Activated naive CD4-positive, alpha-beta T cell (primary cell): Measurements from ENCODE around the gene SVBP.

Experiments used
- DNase-seq, 4 experiments: peaks; one replicate each; lab custom pipeline; 2025; lab: John Stamatoyannopoulos, UW

The SVBP gene

DNA sequence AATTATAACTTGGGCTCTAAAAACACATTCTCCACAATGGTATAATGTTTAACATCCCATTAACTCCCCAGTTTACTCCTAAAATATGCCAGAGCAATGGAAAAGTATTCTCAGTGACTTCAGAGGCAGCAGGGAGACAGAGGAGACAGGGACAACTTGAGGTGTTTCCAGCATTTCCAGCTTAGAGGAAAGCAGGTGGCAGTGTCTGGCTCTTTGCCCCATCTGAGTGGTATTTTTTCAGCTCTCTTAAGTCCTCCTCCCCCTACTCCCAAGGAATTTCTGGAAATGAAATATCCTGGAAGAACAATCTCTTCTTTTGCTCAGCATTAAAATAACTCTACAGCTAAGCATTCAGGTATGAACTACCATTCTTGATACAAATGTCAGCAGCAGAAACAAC lies 11.0 kb downstream of the SVBP start:
- DNase-seq: no peak

DNA sequence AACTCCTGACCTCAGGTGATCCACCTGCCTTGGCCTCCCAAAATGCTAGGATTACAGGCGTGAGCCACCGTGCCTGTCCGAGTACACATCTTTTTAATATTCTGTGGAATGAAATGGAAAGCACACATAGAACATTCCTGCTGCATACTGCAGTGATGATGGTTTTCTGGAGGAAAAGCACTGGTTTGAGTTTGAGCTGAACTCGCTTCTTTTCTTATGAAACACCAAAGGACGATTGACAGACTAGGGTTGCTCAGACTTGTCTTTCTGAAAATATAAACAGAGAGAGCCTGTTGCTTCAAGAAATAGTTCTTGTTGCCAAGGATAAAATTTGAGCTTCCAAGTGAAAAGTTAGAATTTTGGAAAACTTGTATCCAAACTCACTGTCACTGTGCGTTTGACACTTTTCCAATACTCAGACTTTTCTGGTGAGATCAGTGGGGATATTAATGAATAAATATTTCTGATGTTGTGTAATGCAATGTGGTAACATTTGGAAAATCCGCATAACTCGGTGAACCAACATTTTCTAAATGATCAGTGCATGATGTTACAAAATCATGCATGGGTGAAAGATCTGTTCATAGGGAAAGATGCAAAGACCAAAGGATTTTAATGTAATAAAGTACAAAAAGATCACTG lies 15.2 kb downstream of the SVBP start:
- no peak for DNase-seq

DNA sequence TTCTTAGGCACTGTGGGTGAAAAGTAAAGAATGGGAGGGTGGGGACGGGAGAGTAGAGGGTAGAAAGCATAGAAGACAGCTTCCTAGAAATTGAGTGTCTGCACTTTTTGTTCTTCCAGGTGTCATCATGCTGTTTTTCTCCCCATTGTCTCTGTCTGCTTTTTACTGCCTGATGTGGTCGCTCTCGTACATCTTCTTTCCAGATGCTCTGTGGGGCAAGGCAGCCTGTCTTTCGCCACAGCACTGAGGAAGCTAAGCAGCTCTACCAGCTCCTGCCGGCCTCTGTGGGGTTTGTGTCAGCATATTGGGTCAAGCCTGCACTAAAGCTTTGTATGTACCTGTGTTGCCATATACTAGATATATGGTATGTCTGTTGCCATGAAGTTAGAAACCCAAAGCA lies 19.2 kb downstream of the SVBP start:
- DNase-seq: no peak

DNA sequence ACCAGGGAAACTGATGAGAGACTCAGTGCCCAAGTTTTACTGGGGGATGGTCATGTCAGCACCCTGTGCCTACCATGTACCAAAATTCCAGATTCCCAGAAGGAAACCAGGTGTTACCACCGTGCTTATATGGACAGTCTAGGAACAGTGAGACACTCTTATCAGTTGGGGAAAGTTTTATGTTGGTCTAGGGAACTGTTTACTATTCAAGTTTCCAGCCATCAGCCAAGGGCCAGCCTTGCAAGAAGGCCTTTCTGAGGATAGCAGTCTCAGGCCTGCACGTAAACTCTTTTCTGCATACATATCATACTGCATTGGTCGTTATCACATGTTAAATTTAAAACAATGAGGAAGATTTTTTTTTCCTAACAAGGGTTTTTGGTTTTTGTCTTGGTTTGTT lies 19.8 kb downstream of the SVBP start:
- no peak for DNase-seq

DNA sequence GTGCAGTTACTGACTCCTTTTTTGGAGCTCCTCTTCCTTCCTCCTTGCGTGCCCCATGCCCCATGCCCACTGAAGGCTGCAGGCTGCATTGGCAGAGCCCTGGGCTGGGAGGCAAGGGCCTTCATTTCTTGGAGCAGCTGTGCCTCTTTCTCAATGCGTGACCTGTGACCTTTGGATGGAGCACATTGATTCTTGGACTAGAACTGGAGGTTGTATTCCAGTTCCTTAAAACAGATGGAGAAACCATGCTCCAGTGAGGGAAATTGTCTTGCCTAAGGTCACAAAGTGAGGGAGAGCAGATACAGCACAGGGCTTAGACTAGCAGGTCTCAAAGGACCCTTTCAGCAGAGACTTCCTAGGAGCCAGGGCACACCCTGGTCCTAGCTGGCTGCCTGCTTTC lies 23.4 kb downstream of the SVBP start:
- DNase-seq: no peak

DNA sequence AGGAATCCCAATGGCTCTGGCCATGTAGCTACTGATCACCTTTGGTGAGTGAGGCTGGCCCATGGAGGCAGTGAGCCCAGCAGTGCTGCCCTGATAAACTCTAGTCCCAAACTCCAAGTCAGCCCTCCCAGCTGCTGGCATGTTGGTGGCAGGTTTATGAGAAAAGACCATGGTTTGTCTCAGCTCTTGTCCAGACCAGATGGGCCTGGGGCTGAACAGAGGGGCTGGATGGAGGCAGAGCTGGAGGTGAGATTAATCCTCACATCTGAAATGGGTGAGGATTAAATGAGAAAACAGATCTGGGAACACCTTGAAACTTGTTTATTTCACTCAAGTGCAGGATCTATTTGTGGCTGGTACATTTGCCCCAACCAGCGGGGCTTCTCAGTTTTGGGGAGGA lies 29.2 kb downstream of the SVBP start:
- no peak for DNase-seq

DNA sequence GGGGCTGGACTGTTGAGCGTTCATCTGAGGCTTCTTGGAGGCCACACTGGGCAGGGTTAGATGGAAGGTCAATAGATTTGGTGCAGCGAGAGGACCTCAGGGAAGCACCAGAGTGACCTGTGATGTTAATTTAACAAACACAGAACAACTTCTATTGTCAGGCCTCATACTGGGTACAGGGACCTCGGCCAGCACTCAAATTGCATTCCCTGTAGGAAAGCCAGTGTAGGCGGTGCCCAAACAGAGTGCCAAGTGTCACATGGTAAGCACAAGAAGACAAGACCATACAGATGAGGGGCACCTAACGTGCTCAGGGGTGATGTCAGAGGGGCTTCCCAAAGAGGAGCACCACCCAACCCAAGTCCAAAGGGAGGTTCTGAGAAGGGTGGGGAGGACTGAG lies 31.1 kb downstream of the SVBP start:
- DNase-seq: no peak

DNA sequence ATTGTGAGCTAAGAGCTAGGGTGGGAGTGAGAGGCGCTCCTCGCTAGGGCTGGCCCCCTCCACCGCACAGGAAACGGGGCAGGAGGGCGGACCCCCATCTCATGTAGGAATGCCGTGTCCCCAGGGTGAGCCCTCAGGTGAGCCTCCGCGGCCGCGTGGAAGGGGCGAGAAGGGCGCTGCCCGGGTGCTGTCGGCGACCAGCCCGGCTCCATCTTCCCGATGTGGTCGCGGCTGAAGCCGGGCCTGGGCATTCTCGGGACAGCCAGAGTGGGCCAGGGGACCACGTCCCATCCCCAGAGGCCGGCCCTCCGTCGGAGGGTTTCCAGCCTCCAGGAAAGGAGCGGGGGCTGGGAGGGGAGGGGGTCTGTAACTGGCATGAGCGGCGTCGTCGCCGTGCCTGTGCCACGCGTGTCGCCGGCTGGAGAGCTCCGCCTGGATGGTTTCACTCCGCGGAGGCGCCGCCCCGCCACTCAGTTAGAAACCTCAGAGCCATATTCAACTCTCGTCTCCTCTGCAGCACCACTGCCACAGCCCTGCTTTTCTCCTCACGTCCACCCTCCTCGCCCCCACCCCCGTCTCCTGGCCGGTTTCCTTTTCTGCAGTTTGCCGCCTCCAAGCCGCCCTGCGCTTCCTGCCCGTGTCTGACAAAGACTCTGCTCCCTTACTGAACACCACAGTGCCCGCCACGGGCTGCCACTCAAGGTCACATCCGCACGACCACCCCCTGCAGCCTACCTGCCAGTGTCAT lies 32.1 kb downstream of the SVBP start, which contains the start of gene TMEM269:
TMEM269 (plus strand) TSS at position 46 of the 748 bp plus-strand sequence. CDS start 4,903 bp downstream, outside the sequence.
- peak in 3 of 4 experiments; percentile 6 to 42 (median 26) for DNase-seq

DNA sequence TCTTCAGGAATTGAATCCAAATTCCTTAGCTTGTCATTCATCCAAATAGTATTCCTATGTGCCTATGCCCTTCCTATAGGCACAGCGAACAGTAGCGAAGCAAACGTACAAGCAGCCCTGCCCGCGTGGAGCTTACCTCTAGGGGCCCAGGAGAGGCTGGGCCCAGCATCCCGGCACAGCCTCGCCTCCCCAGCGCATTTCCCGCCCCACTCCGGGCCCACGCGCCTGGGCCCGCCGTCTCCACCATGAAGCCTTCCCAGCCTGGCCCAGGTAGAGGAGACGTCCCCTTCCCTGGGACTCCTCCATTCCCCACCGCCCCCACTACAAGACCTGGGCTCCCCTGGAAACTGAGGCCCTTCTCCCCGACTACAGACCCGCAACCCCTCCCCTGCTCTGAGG lies 32.7 kb downstream of the SVBP start:
- no peak for DNase-seq

DNA sequence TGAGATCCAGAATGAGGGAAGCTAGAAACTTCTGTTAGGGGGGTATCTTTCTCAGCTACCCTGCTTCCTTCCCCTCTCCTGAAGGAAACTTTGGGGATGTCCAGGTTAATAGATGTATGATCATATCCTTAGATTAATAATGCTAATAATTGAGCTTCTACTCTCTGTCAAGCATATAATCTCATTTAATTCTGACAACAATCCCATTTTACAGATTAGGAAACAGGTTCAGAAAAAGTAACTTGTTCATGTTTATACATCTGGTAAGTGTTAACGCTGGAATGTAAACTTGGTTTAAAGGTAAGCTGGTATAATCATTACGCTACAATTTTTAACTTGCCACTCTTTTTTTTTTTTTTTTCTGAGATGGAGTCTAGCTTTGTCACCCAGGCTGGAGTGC lies 34.1 kb downstream of the SVBP start:
- no peak for DNase-seq

DNA sequence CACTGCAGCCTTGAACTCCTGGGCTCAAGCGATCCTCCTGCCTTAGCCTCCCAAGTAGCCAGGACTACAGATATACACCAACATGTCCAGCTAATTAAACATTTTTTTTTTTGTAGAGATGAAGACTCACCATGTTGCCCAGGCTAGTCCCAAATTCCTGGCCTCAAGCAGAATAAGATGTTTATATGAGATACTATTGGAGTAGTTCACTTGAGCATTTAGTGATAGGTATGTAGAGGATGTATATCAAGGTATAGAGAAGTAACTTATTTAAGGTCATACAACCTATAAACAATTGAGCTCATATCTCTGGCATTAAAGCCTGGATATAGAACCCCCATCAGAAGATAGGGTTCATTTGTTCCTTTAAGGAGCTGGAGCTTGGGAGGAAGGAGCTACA lies 37.0 kb downstream of the SVBP start:
- no peak for DNase-seq

DNA sequence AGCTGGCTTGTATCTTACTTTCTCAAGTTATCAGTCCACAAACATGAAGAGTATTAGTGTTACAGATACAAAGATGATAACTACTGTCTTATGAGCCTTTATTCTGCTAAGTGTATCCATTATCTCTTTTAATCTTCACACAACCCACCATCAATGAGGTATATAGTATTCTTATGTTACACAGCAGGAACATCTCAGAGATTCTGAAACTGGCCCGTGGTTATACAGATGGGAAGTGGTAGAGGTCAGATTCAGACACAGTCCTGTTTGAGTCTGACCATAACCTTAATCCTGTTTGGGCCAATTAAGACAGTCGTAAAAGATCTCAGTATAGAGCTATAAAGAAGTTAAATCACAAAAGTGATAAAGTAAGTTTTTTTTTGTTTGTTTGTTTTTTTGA lies 37.5 kb downstream of the SVBP start:
- no peak for DNase-seq

DNA sequence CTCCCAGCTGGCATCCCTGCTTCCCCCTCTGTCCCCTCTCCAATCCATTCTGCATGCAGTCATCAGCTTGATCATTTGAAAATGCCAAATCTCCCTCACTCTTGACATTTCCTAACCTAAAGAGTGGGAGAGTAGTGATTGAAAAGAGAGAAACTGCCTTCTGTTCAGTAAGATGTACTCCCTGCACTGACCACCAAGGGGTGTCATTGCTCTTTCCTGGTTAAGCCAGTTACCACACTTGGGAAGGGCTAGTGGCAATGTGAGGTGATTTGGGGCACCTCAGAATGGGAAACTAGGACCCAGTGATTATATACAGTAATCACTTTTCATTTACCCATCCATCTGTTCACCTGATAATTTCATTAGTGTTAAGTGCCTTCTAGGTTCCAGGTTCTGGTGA lies 39.3 kb downstream of the SVBP start:
- no peak for DNase-seq

DNA sequence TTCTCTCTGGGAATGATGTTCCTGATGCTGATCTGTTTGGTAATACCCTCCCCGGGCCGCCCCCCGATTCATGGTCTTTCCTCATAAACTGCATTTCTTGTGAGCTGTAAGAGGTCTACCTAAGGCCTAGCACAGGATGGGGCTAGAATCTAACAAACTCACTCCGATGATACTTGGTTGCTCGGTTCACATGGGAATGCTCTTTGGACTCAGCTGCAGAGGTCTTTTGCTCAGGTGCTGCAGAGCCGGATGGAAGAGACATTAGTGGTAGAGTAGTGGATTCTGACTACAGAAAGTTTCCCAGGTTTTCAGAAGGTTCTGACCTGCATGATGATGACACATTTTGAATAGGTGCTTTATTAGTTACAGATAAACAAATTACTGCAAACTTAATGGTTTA lies 40.7 kb downstream of the SVBP start:
- DNase-seq: no peak

DNA sequence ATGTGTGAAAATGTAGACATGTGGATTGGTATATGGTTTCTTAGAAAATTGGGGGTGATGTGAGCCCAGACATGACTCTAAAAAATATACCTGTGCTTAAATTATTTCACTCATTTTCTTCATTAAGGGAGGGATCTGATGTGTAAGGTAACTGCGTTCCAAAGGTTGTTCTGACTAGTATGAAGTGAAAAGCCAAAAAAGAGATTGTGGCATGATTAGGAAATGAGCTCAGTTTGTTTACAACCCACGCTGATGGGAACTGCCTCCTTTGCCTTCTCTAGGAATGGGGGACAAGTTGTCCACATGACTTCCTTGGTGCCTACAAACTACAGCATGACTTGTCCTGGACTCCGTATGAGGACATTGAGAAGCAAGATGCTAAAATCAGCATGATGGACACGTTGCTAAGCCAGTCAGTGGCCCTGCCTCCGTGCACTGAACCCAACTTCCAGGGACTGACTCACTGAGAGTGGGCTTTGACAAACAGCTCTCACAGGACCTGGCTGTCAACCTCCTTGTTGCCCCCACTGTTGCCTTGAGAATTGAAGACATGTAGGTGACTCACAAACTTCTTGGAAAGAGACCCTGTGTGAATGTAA lies 42.2 kb downstream of the SVBP start:
- DNase-seq: no peak

DNA sequence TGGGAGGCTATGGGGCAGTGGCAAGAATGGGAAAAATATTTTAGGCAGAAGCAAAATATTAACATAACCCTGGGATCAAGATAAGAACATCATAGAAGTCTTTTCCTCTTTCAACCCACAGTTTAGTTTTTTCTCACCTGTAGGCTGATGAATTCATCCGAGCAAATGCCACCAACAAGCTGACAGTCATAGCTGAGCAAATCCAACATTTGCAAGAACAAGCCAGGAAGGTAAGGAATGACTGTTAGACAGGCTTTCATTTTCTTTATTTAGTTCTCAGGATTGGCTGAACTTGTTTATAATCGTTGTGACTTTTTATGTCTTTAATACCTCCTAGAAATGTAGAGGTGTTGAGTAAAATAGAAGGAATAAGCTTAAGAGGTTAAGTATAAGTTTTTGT lies 43.8 kb downstream of the SVBP start:
- no peak for DNase-seq

DNA sequence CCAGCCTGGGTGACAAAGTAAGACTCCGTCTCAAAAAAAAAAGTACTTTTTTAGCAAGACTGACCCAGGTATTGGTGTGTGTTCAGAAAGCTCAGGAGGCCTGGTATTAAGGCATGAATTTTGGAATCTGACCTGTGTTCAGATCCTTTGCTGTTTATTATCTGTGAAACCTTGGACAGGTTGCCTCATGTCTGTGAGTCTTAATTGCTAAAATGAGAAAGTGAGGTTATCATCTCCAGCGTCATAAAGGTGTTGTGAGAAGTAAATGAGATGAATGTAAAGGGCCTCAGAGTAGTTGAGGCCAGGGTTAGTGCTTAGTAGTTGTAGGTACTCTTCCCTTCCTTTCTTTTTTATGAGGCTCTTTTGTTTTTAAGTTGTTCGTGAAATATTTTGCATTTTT lies 47.4 kb downstream of the SVBP start:
- DNase-seq: no peak

DNA sequence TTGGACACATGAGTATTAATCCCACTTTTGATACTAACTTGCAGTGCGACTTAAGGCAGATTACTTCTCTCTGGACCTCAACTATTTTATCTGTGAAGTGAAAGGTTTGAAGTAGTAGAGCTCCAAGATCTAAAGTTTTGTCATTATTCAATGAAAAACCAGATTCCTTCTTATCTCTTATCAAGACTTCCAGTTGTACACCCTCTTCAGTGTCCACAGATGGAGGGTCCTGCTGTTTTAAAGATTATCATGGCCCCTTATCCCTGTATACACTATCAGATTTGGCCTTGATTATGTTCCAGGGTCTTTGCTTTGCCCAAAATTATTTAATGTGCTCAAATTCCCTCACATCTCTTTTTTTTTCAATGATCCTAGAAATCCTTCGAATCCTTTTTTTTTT lies 49.0 kb downstream of the SVBP start:
- DNase-seq: no peak

DNA sequence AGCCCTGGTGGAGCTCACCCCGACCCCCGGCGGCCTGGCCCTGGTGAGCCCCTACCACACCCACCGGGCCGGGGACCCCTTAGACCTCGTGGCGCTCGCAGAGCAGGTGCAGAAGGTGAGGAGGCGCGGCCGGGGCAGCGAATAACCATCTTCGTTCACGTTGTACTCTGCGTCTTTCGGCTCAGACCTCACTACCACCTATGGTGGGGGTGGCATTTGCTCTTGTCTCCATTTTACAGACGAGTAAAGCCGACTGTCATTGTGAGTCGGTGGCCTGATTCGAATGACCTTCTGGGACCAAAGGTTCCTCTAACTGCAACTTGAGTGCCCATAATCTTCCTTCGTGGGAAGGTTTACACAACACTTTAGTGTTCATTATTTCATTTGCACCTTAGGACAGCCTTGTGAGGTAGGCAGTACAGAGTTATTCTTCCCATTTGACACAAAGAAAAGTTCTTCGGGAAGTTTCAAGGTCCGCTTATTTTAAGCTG lies 49.6 kb downstream of the SVBP start:
- DNase-seq: no peak

DNA sequence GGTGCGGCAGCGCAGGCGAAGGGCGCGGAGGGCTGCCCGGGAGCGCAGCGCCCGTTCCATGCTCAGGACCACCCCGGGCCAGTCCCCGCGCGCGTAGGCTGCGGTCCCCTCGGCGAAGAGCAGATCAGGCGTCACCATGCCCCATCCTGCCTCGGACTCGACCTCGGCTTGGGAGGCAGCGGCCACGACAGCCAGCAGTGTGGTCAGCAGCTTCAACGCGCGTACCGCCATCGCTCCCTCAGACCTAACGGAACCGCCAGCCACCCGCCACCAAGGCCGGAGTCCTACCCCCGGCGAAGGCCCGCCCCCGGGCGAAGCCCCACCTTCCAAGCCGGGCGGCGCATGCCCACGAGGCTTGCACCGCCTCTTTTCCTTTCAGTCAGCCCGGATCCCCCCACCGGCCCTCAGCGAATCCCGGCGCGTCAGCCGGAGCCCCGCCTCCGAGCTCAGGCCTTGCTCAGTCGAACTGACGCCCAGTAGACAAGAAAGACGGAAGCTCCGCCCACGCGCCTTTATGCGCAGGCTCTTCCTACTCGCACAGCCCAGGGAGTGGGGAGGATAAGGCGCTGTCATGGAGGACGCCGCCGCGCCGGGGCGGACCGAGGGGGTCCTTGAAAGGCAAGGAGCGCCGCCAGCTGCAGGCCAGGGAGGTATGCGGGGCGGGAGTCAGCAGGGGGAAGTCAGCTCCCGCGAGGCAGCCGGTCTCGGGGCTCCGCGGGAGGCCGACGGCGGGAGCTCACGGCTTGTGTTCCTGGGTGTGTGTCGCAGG lies 50.3 kb downstream of the SVBP start, which contains the start of the genes C1orf50 and P3H1:
C1orf50 (plus strand) TSS at position 509 of the 769 bp plus-strand sequence; CDS start at position 572, 63 bp downstream.
P3H1 (minus strand) TSS at position 288 of the 769 bp plus-strand sequence; CDS start at position 231, 57 bp downstream.
- peak; percentile 97 to 99 (median 98) for DNase-seq

DNA sequence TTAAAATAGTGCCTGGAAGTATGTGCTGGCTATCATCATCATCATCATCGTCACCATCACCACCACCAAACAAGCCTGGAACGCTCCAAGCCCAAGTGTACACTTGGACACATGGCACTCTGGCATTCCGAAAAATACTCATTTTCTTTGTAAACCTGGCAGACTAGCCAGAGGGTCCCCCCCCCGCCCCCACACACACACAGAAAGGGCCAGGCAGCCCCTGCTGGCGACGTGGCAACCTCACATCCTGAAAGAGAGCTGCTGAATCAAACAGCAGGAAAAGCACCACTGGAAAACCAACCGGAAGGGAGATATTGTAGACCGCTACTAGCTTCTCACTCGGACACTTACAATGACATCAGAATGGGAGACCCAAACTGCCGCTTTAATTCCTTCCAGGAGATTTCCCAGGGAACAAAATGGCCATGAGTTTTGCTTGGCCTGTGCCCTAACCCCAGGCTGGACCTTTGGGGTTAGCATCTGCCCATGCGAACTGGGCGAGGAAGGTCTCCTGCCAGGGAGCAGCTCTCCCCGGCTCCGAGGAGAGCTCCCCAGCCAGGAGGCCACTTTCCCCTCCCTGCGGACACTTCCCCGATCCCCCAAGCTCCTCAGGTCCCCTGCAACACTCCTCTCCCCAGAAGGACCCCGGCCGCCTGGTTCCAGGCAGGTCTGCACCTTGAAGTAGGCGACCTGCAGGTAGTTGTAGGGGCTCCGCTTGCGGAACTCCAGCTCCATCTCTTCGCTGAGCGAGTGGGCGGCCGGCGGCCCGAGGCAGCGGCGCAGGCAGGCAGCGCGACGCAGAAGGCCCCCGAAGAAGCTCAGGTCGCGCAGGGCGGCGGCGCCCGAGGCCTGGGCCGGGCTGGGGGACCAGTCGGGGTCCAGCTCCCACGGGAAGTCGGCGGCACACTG lies 51.1 kb downstream of the SVBP start:
- peak in 2 of 4 experiments; percentile 31 to 48 for DNase-seq
